Chondrocyte (in vitro differentiated cells): ENCODE measurements around the gene RAP1GAP2. TPM values are rescaled to one million over a fixed set of nuclear protein-coding genes. Genes with fewer than 3 reads are reported as not detected.

Source experiments
- DNase-seq: peaks from one replicate; pipeline ENCODE4 v3.0.0; 2021; ENCODE audit warnings: mixed read lengths, low spot score
- H3K27ac Mint-ChIP-seq: one replicate; pipeline ENCODE4 v1.8.0; 2021; ENCODE audit warnings: mild to moderate bottlenecking, moderate library complexity, mixed read lengths; ENCODE audit not compliant: unreplicated experiment
- H3K27me3 Mint-ChIP-seq: 2 replicates; pipeline ENCODE4 v1.8.0; 2021; ENCODE audit warnings: low read depth, mixed read lengths
- H3K36me3 Mint-ChIP-seq: 2 replicates; pipeline ENCODE4 v1.8.0; 2021; ENCODE audit warnings: low read depth, mixed read lengths
- H3K4me1 Mint-ChIP-seq: 2 replicates; pipeline ENCODE4 v1.8.0; 2021; ENCODE audit warnings: low read depth, mild to moderate bottlenecking, mixed read lengths
- H3K4me3 Mint-ChIP-seq: one replicate; pipeline ENCODE4 v1.8.0; 2021; ENCODE audit warnings: mild to moderate bottlenecking, moderate library complexity, mixed read lengths; ENCODE audit not compliant: unreplicated experiment
- H3K9me3 Mint-ChIP-seq: 2 replicates; pipeline ENCODE4 v1.8.0; 2021; ENCODE audit warnings: low read depth, mixed read lengths
- CTCF ChIP-seq: fragments of 200-600 bp; sonication (generic); IDR thresholded peaks from 2 replicates; pipeline ENCODE4 v1.5.0; 2021; ENCODE audit warnings: antibody characterized with exemption, mild to moderate bottlenecking, moderate library complexity
- total RNA-seq: library from RNA; stranded (reverse); gene quantifications from 3 replicates; pipeline ENCODE4 v1.2.1, GENCODE V29; 2021

The RAP1GAP2 gene
- total RNA-seq, 1 donor from 2014 or later: 3.4 TPM

DNA sequence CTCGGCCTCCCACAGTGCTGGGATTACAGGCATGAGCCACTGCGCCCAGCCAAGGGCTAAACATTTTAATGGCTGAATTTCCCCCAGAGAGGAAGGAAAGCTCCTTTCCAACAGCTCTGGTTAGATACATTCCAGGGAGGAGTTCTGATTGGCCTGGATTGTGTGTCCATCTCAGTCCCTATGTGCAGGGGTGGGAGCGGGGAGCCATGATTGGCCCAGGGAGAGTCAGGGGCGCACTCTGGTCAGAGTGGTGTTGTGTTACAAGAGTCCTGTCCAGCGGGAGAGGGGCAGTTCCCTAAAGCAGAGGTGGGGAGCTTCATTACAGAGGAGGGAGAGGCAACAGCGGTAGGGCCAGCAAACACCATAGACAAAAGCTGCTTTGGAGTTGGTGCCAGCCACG is 75.0 kb downstream of the RAP1GAP2 start:
- Mint-ChIP-seq H3K36me3 (no peaks in the 10 kb centered on the region), H3K27ac (no peak overlapping the region), H3K27me3 (peaks cover 4% of the 10 kb centered on the region), H3K4me1 (peaks cover 17% of the 10 kb centered on the region), H3K9me3 (no peaks in the 10 kb centered on the region), H3K4me3 (no peak overlapping the region)
- no peak for TF ChIP-seq CTCF
- DNase-seq: no peak

DNA sequence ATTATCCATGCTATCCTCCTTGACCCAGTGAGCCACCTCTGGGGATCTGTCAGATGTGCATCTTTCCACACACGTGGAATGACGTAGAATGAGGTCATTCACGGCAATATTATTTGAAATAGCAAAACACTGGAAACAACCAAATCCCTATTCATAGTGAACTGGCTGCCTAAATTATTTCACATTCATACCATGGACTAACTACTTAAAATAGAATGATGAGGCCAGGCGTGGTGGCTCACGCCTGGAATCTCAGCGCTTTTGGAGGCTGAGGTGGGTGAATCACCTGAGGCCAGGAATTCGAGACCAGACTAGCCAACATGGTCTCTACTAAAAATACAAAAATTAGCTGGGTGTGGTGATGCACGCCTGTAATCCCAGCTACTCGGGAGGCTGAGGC is 75.5 kb downstream of the RAP1GAP2 start:
- Mint-ChIP-seq H3K9me3 (no peaks in the 10 kb centered on the region), H3K4me3 (no peak overlapping the region), H3K36me3 (no peaks in the 10 kb centered on the region), H3K4me1 (peaks cover 17% of the 10 kb centered on the region), H3K27me3 (peaks cover 4% of the 10 kb centered on the region), H3K27ac (no peak overlapping the region)
- no peak for DNase-seq
- no peak for TF ChIP-seq CTCF

DNA sequence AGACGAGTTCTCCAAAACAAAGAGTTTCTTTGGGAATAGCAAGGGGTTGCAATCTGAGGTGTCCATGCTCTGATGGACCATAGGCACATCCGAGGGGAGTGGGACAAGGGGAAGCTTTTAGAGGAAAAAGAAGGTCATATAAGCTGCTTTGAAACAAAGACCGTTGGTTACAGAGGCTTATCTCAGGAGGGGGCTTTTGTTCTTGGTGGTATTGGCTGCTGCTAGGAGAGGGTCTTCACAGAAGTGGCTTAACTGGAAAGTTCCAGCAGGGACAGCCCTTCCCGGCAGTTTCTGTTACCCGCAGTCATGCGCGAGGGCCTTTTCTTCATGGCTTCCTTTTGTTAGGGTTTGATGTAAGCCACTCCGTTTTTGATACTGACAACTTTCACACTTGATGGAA is 76.0 kb downstream of the RAP1GAP2 start:
- no peak overlapping the region for H3K27ac Mint-ChIP-seq
- no peak for TF ChIP-seq CTCF
- no peak for DNase-seq
- H3K9me3 Mint-ChIP-seq: no peaks in the 10 kb centered on the region
- no peak overlapping the region for H3K4me3 Mint-ChIP-seq
- H3K27me3 Mint-ChIP-seq: peaks cover 4% of the 10 kb centered on the region
- H3K4me1 Mint-ChIP-seq: peaks cover 15% of the 10 kb centered on the region
- H3K36me3 Mint-ChIP-seq: no peaks in the 10 kb centered on the region

DNA sequence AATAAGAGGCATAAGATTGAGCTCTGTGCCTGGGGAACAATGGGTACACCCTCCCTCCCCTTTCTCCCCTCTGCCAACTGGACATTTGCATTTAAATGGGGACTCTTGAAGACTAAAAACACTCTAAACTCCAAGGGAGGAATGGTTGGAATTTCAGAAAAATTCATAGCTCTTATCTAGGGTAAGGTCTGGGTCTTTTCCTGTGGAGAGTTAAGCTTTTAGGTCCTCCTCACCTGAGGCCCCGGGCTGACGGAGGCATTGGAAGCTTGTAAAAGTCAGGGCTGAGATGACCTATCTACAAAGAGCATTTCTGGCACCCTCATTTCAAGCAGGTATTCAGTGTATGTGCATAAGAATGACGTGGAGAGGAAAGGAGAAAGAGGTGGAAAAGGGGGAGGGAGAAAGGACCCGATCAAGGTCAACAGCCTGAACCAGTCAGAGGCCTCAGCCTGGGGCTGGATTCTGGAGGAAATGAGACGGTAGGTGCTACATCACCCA is 78.0 kb downstream of the RAP1GAP2 start:
- H3K4me1 Mint-ChIP-seq: peaks cover 6% of the 10 kb centered on the region
- no peak for DNase-seq
- no peak overlapping the region for H3K27ac Mint-ChIP-seq
- TF ChIP-seq CTCF: no peak
- no peak overlapping the region for H3K4me3 Mint-ChIP-seq
- H3K27me3 Mint-ChIP-seq: peaks cover 8% of the 10 kb centered on the region
- H3K9me3 Mint-ChIP-seq: no peaks in the 10 kb centered on the region
- no peaks in the 10 kb centered on the region for H3K36me3 Mint-ChIP-seq

DNA sequence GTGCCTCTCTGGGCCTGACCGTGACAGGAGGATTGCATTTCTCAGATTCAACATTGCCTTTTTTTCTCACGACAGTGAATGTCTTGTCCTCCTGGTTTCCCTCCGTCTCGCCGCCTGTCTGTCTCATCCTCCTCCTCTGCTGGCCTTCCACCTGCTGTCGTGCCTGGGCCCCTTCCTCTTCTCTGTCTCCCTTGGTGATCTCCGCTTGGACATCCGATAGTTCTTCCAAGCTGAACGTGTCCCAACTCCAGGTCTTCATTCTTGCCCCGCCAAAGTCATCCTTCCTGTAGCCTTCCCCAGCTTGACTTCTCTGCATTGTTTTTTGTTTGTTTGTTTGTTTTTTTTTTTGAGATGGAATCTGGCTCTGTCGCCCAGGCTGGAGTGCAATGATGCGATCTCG is 79.4 kb downstream of the RAP1GAP2 start:
- peaks cover 6% of the 10 kb centered on the region for H3K4me1 Mint-ChIP-seq
- no peak for DNase-seq
- H3K27me3 Mint-ChIP-seq: peaks cover 13% of the 10 kb centered on the region

More for the DNA sequence above, 79.4 kb downstream of the RAP1GAP2 start:
- Mint-ChIP-seq H3K9me3 (no peaks in the 10 kb centered on the region), H3K36me3 (no peaks in the 10 kb centered on the region), H3K4me3 (no peak overlapping the region), H3K27ac (no peak overlapping the region)
- no peak for TF ChIP-seq CTCF
